NCI-H1436 treated with DMSO at 0.1 percent for 48 hours (cell line): ENCODE results near the gene LRP5.

Experiments used
- DNase-seq: peaks from one replicate; lab custom pipeline; 2025; lab: John Stamatoyannopoulos, UW

LRP5 gene

DNA sequence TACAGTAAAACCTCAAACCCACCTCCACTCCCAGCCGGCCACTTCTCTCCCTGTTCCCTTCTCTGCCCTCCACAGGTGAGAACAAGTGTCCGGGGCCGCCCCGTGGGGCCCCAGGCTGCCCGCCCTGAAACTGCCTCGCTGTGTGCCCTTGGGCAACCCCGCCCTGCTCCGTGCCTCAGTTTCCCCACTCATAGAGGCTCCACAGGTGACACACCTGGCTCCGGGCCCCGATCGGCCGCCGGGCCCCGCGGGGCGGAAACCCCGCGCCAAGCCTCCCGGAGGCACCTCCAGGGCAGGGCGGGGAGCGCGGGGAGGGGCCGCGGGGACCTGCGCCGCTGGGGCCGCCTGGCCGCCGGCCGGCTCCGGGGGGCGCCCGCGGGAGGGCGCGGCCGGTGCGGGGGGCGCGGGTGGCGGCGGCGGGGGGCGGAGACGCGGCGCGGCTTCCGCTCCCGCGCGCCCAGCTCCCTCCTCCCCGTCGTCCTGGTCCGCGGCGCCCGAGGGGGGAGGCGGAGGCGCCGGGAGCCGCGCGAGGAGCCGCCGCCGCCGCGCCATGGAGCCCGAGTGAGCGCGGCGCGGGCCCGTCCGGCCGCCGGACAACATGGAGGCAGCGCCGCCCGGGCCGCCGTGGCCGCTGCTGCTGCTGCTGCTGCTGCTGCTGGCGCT lies at the start of gene LRP5:
Gene LRP5 (plus strand): TSS at position 475 of the 663 bp plus-strand sequence. CDS start 124 bp downstream, at position 599.
- DNase-seq, result no peak

- DNase-seq, result no peak
Observed at GRCh38 chr11:68263444-68264035, 48.9 kb upstream of the LRP5 start.

GRCh38 chr11:68264244-68264643 lies 48.1 kb upstream of the LRP5 start:
- DNase-seq, result no peak

DNA sequence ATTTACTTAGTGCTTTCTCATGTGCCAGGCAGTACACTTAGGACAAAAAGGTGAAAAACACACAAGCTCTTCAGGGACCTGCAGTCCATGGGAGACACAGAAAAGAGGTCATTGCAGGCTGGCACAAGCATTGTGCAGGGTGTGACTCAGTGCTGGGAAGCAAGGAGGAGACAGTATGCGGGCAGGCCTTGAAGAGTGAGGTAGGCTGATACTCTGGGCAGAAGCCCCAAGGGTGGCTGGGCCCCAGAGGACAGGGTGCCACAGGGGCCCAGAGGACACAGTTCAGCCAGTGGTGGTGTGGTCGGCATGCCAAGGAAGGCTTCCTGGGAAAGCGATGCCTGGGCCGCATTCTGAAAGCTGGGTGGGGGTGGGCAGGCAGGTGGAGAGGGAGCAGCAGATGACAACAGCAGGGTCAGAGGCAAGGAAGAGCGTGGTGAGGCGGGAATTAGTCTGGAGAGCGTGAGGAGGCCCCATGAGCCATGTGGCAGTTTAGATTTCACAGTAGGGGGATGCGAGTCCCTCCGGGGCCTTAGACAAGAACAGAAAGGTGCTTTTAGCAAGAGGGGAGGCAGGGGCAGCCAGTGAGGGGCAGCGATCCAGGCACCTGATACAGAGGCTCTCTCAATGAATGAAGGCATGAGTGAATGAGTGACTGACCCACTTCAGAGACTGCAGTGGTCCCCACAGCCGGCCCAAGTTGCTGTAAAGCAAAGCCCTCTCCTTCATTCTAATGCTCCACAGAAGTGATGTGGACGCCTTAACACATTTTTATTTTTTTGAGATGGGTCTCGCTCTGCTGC lies 47.5 kb upstream of the LRP5 start:
- DNase-seq, result no peak

GRCh38 chr11:68266121-68266891 lies 46.1 kb upstream of the LRP5 start:
- DNase-seq, result no peak

GRCh38 chr11:68266936-68267880 lies 45.2 kb upstream of the LRP5 start:
- no peak for DNase-seq

- DNase-seq, result no peak
Observed at GRCh38 chr11:68267881-68268240, 44.5 kb upstream of the LRP5 start.

- DNase-seq, result no peak
Observed at GRCh38 chr11:68269414-68270081, 42.8 kb upstream of the LRP5 start.

DNA sequence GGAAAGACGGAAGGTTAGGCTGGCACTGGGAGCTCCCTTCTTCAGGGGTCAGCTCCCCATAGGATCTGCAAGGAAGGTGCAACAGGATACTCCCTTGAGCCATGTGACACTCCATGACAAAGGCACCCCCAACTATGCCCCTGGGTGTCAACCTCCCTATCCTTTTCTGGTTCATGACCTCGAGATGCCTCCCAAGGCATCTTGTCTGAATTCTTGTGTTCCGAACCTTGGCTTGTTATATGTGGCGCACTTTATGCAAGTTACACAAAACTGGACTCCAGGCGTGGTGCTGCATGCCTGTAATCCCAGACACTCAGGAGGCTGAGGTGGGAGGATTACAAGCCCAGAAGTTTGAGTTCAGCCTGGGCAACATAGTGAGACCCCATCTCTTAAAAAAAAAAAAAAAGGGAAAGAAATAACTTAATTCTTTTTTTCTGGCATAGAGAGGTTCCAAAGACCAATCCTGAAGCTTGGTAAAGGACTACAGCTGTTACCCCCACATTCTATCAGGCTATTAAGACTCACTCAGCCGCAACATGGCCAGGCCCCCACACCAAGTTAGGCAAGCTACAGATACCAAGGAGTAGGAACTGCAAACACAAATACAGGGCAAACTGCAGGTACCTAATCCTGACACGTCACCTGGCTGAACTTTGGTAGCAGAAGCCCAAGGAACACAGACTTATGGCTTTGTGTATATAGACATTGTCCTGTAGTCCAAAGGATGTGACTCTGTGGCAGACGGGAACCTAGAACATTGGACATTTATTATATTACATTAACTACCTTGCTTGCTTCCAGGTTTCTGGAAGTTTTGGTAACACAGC lies 42.0 kb upstream of the LRP5 start:
- no peak for DNase-seq

- DNase-seq, result no peak
Observed at GRCh38 chr11:68271023-68271780, 41.2 kb upstream of the LRP5 start.

- DNase-seq, result peak; percentile 78
Observed at GRCh38 chr11:68271781-68272608, 40.4 kb upstream of the LRP5 start, which contains the start of gene C11orf24. Gene C11orf24 (minus strand): TSS chr11:68271973. CDS start chr11:68263767, 8,206 bp downstream.

GRCh38 chr11:68273026-68273738 lies 39.2 kb upstream of the LRP5 start:
- no peak for DNase-seq

DNA sequence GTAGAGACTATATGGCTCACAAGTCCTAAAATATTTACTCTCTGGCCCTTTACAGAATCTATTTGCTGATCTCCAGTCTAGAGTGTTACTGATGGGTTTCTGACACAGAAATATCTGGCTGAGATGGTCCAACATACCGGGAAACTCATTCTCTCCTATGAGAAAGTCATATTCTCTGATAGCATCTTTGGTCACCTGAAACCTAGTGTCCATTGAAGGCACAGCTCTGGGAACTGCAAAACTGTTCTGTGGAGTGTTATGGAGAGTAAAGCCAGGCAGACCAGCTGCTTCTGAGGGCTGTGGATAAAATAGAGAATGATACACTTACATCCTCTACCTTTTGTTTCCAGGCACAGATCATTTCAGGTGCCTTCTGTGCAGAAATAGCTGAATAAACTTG lies 38.1 kb upstream of the LRP5 start:
- no peak for DNase-seq

GRCh38 chr11:68275721-68276507 lies 36.5 kb upstream of the LRP5 start:
- DNase-seq, result no peak

GRCh38 chr11:68276861-68277260 lies 35.5 kb upstream of the LRP5 start:
- DNase-seq, result no peak

DNA sequence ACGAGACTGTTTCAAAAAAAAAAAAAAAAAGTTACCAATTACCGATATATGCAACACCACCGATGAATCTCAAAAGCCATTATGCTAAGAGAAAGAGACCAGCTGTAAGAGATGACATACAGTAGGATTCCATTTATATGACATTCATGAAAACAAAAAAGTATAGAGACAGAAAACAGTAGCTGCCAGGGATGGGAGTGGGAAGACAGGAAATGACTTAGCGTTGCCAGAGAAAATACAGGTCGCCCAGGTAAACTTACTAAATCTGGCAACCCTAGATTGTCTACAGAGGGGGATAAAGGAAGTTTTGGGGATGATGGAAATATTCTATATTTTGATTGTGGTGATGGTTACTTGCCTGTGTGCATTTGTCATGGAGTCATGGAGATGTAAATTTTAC lies 32.7 kb upstream of the LRP5 start:
- DNase-seq, result no peak
